Measurements from ENCODE around the gene EEIG1.

DNA sequence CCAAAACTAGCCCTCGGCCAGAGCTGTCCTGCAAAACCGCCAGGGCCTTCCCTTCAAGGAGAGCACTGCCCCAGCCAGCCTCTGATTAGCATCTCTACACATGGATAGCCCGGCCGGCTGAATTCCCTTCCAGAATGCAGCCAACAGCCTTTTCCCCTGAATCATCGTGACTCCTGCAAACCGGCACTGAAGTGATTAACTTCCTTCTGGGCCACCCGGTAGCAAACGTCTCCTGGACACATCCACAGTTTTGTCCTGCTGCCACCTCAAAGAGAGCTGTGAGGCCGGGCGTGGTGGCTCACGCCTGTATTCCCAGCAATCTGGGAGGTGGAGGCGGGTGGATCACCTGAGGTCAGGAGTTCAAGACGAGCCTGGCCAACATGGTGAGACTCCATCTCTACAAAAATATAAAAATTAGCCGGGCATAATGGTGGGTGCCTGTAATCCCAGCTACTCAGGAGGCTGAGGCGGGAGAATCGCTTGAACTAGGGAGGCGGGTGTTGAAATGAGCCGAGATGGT is 21.1 kb upstream of the EEIG1 start:
- TF ChIP-seq, protein P1, sequence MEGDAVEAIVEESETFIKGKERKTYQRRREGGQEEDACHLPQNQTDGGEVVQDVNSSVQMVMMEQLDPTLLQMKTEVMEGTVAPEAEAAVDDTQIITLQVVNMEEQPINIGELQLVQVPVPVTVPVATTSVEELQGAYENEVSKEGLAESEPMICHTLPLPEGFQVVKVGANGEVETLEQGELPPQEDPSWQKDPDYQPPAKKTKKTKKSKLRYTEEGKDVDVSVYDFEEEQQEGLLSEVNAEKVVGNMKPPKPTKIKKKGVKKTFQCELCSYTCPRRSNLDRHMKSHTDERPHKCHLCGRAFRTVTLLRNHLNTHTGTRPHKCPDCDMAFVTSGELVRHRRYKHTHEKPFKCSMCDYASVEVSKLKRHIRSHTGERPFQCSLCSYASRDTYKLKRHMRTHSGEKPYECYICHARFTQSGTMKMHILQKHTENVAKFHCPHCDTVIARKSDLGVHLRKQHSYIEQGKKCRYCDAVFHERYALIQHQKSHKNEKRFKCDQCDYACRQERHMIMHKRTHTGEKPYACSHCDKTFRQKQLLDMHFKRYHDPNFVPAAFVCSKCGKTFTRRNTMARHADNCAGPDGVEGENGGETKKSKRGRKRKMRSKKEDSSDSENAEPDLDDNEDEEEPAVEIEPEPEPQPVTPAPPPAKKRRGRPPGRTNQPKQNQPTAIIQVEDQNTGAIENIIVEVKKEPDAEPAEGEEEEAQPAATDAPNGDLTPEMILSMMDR (IDR thresholded peaks at IDR 0.05): no peak
- TF ChIP-seq POLR2A (IDR thresholded peaks at IDR 0.05): no peak

Data from lower leg skin (tissue), 3 donors.